ENCODE measurements around the gene DKC1.

DNA sequence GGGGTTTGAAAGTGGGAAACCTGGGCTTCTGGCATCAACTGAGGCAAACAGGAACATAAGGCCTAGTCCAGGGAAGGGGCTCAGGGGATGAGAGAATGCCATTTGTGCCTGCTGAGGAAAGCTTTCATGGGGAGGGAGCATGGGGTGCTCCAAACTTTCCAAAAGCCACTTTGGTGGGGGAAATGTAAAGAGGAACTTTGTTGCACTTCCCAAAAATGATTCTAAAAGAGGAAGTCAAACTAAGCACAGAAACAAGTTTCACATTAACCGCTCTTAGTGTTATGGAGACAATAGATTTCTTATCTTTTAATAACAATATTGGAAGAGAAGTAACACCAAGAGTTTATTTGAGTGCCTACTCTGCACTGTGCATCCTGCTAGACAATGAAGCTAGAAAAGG is 44.0 kb upstream of the DKC1 start:
- TF ChIP-seq ZNF473 (tag by site-specific recombination; IDR thresholded peaks at IDR 0.05) (no peak), KLF9 (tag by site-specific recombination; IDR thresholded peaks at IDR 0.05; ENCODE audit: low read depth) (no peak), ZNF404 (tag by site-specific recombination; IDR thresholded peaks at IDR 0.05) (no peak), ZBTB1 (tag by site-specific recombination; IDR thresholded peaks at IDR 0.05) (no peak), MYNN (tag by site-specific recombination; IDR thresholded peaks at IDR 0.05; ENCODE audit: borderline replicate concordance) (no peak), ZNF394 (tag by site-specific recombination; IDR thresholded peaks at IDR 0.05; ENCODE audit: borderline replicate concordance) (no peak), ZNF658 (tag by site-specific recombination; IDR thresholded peaks at IDR 0.05) (no peak), ZNF626 (tag by site-specific recombination; IDR thresholded peaks at IDR 0.05) (no peak)
- TF ChIP-seq, protein P1, sequence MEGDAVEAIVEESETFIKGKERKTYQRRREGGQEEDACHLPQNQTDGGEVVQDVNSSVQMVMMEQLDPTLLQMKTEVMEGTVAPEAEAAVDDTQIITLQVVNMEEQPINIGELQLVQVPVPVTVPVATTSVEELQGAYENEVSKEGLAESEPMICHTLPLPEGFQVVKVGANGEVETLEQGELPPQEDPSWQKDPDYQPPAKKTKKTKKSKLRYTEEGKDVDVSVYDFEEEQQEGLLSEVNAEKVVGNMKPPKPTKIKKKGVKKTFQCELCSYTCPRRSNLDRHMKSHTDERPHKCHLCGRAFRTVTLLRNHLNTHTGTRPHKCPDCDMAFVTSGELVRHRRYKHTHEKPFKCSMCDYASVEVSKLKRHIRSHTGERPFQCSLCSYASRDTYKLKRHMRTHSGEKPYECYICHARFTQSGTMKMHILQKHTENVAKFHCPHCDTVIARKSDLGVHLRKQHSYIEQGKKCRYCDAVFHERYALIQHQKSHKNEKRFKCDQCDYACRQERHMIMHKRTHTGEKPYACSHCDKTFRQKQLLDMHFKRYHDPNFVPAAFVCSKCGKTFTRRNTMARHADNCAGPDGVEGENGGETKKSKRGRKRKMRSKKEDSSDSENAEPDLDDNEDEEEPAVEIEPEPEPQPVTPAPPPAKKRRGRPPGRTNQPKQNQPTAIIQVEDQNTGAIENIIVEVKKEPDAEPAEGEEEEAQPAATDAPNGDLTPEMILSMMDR (tag by site-specific recombination; IDR thresholded peaks at IDR 0.05): no peak
- TF ChIP-seq, protein P2, sequence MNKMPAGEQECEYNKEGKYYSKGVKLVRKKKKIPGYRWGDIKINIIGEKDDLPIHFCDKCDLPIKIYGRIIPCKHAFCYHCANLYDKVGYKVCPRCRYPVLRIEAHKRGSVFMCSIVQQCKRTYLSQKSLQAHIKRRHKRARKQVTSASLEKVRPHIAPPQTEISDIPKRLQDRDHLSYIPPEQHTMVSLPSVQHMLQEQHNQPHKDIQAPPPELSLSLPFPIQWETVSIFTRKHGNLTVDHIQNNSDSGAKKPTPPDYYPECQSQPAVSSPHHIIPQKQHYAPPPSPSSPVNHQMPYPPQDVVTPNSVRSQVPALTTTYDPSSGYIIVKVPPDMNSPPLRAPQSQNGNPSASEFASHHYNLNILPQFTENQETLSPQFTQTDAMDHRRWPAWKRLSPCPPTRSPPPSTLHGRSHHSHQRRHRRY (tag by site-specific recombination; IDR thresholded peaks at IDR 0.05): no peak
- TF ChIP-seq, protein P3, sequence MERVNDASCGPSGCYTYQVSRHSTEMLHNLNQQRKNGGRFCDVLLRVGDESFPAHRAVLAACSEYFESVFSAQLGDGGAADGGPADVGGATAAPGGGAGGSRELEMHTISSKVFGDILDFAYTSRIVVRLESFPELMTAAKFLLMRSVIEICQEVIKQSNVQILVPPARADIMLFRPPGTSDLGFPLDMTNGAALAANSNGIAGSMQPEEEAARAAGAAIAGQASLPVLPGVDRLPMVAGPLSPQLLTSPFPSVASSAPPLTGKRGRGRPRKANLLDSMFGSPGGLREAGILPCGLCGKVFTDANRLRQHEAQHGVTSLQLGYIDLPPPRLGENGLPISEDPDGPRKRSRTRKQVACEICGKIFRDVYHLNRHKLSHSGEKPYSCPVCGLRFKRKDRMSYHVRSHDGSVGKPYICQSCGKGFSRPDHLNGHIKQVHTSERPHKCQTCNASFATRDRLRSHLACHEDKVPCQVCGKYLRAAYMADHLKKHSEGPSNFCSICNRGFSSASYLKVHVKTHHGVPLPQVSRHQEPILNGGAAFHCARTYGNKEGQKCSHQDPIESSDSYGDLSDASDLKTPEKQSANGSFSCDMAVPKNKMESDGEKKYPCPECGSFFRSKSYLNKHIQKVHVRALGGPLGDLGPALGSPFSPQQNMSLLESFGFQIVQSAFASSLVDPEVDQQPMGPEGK (tag by site-specific recombination; IDR thresholded peaks at IDR 0.05): no peak
- TF ChIP-seq, protein P4, sequence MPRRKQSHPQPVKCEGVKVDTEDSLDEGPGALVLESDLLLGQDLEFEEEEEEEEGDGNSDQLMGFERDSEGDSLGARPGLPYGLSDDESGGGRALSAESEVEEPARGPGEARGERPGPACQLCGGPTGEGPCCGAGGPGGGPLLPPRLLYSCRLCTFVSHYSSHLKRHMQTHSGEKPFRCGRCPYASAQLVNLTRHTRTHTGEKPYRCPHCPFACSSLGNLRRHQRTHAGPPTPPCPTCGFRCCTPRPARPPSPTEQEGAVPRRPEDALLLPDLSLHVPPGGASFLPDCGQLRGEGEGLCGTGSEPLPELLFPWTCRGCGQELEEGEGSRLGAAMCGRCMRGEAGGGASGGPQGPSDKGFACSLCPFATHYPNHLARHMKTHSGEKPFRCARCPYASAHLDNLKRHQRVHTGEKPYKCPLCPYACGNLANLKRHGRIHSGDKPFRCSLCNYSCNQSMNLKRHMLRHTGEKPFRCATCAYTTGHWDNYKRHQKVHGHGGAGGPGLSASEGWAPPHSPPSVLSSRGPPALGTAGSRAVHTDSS (tag by site-specific recombination; IDR thresholded peaks at IDR 0.05): no peak
- TF ChIP-seq, protein P5, sequence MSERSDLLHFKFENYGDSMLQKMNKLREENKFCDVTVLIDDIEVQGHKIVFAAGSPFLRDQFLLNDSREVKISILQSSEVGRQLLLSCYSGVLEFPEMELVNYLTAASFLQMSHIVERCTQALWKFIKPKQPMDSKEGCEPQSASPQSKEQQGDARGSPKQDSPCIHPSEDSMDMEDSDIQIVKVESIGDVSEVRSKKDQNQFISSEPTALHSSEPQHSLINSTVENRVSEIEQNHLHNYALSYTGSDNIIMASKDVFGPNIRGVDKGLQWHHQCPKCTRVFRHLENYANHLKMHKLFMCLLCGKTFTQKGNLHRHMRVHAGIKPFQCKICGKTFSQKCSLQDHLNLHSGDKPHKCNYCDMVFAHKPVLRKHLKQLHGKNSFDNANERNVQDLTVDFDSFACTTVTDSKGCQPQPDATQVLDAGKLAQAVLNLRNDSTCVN (tag by site-specific recombination; optimal IDR thresholded peaks at IDR 0.05): no peak
- TF ChIP-seq, protein P6, sequence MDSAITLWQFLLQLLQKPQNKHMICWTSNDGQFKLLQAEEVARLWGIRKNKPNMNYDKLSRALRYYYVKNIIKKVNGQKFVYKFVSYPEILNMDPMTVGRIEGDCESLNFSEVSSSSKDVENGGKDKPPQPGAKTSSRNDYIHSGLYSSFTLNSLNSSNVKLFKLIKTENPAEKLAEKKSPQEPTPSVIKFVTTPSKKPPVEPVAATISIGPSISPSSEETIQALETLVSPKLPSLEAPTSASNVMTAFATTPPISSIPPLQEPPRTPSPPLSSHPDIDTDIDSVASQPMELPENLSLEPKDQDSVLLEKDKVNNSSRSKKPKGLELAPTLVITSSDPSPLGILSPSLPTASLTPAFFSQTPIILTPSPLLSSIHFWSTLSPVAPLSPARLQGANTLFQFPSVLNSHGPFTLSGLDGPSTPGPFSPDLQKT (IDR thresholded peaks at IDR 0.05; ENCODE audit: borderline replicate concordance, low read depth, low read length): no peak
